Sigmoid colon (tissue), 4 donors: ENCODE data around the gene SOX30.

Source experiments
- EP300 ChIP-seq, 4 donors: sonication (generic); formaldehyde crosslinking; IDR thresholded peaks; one replicate each; pipeline ENCODE4 v1.6.1; 2017; ENCODE audit warnings: antibody characterized with exemption in 4 of 4
- POLR2A ChIP-seq, 2 donors: fragments of 450-650 bp; IDR thresholded peaks; one replicate each; pipeline ENCODE4 v1.6.1; 2016; ENCODE audit warnings: antibody characterized with exemption in 2 of 2, mild to moderate bottlenecking in 2 of 2, moderate library complexity in 2 of 2
- POLR2AphosphoS5 ChIP-seq, 4 donors: sonication (generic); formaldehyde crosslinking; IDR thresholded peaks; one replicate each; pipeline ENCODE4 v1.6.1; 2017; ENCODE audit warnings: antibody characterized with exemption in 4 of 4
- TF ChIP-seq, protein P1 (sequence below), 4 experiments: fragments of 450-650 bp in 3 of 4; fragments of 200-600 bp in 1 of 4; IDR thresholded peaks; one replicate each; pipeline ENCODE4 v1.5.1; 2016 to 2019; ENCODE audit warnings: antibody characterized with exemption in 4 of 4, mild to moderate bottlenecking in 3 of 4, moderate library complexity in 2 of 4

- TF ChIP-seq, protein P1, sequence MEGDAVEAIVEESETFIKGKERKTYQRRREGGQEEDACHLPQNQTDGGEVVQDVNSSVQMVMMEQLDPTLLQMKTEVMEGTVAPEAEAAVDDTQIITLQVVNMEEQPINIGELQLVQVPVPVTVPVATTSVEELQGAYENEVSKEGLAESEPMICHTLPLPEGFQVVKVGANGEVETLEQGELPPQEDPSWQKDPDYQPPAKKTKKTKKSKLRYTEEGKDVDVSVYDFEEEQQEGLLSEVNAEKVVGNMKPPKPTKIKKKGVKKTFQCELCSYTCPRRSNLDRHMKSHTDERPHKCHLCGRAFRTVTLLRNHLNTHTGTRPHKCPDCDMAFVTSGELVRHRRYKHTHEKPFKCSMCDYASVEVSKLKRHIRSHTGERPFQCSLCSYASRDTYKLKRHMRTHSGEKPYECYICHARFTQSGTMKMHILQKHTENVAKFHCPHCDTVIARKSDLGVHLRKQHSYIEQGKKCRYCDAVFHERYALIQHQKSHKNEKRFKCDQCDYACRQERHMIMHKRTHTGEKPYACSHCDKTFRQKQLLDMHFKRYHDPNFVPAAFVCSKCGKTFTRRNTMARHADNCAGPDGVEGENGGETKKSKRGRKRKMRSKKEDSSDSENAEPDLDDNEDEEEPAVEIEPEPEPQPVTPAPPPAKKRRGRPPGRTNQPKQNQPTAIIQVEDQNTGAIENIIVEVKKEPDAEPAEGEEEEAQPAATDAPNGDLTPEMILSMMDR (IDR thresholded peaks at IDR 0.05), result no peak
- TF ChIP-seq POLR2AphosphoS5 (IDR thresholded peaks at IDR 0.05) (peak in 2 of 4 donors; percentile 29 to 68), POLR2A (IDR thresholded peaks at IDR 0.05) (no peak), EP300 (IDR thresholded peaks at IDR 0.05) (no peak)
Observed at GRCh38 chr5:157681048-157681447, 28.8 kb upstream of the SOX30 start.
